Activated CD4-positive, alpha-beta T cell treated with anti-CD3 and anti-CD28 coated beads, Interleukin-2, amount 50 U/mL, for 24 hours (primary cell): ENCODE data around the gene EPHA6.
"Not testable (repeated sequence)": the region's sequence is repeated elsewhere in the genome, so short reads cannot be mapped to it uniquely, and the experiment has no call there.

Experiments
- DNase-seq, 2 donors: peaks; one replicate each; pipeline ENCODE4 v3.0.0-alpha.2; 2020; ENCODE audit warnings: low read depth in 1 of 2, low spot score in 1 of 2

The EPHA6 gene

DNA sequence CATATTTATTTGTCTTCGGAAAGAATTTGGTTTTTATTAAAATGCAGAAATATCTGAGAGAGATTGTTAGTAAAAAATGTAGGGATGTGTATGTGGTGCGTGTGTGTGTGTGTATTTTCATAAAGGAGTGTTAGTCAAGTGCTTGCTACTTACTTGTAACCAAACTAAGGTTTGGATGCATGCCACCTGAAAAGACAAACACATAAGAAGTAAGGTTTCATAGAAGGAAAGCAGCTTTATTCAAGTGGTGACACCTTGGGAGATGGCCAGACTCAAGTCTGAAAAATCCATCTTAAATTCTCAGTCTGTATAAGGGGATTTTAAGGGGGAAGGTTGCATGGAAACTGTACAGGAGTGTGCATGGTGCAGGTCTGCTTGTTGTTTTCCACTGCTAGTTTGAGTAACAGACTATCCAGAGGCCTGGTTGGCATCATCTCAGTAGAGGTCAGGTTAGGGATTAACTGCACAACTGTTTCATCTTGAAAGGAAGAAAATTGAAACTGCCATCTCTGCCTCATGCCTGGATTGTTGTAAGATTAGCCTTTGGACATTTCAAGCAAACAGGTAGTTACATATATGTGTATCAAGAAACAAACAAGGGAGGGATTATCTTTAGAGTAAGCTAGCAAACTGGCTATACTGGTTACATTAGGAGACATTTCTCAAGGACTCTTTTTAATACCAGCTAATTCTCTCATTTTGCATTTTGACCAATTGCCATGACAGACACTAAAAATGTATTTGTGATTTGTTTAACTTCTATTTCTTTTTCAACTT lies 196.7 kb downstream of the EPHA6 start:
- DNase-seq: no peak

DNA sequence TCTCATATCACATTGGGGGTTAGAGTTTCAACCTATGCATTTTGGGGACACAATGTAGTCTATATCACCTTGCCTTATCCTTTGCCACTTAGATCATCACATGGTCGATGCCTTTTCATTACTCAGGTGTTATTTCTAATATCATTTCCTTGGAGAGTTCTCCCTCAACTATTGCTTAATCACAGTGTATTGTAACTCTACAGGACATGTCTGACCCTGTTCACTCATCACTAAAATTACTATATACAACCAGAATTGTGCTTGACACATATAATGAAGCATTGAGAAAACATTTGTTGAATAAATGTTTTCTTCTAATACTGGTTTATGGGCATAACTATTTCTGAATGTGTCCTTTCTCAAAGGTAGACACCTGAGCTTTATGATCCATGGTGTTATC lies 207.4 kb downstream of the EPHA6 start:
- DNase-seq: no peak

DNA sequence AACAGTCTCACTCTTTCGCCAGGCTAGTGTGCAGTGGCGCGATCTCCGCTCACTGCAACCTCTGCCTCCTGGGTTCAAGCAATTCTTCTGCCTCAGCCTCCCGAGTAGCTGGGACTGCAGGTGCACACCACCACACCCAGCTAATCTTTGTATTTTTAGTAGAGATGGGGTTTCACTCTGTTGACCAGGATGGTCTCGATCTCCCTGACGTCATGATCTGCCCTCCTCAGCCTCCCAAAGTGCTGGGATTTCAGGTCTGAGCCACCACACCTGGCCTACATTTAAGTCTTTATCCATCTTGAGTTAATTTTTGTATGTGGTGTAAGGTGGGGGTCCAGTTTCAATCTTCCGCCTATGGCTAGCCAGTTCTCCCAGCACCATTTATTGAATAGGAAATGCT lies 211.2 kb downstream of the EPHA6 start:
- DNase-seq: not testable (repeated sequence)

DNA sequence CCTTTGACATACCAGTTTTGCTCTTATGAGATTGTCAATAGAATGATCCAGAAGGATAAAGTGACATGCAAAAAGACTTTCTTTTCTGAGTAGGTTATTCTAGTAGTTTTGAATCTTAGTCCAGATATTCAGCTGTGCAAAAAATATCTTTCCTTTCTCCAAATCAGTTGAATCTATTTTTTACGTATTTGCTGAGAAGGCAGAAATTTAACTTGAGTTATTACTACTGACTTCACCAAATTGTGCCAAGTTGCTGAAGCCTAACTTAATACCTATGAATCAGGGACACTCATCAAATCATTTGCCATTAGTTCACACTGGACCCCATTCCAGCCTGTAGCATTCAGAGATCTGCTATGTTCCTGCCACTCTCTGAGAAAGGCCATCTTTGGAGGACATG lies 215.6 kb downstream of the EPHA6 start:
- DNase-seq: no peak

DNA sequence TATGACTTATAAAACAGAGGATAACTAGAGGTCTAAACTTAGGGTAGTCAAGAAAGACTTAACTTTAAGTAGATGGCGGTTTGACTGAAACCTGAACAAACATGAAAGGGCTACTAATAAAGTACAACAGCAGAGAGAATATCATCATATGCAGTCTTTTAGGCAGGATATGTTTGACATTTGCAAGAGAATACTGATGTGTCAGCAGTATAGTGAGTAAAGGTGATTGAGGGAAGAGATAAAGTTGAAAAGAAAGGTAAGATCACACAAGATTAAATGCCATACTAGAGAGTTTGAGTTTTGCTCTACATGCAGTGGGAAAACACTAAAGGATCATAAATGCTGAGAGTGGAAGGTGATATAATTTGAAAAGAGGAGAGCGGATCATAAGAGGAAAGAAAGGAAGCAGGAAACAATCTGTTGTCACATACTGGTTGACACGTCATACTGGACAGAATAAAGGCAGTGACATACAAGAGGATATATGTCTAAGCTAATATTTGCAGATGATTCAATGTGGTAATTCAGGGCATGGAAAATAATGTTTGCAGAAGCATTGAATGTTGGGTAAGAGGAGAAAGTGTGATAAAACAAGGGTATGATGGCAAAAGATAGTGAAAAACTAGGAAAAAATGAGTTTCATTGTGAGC lies 223.0 kb downstream of the EPHA6 start:
- DNase-seq: no peak

DNA sequence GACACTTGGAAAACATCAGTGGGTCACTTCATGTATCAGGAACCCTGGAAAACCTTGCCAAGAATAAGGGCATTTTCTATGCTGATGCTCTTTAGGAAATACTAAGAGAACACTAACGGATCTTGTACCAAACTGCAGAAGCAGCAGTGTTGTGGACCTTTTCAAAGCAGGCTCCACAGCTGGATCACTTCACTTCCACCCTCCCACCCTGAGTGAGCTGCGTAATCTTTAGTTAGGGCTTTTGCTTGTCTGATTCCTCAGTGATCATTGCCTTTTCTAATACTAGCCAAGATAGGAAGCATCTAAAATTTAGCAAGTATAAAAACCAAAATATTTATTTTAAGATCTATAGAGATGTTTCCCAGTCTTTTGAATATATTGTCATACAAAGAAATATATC lies 229.0 kb downstream of the EPHA6 start:
- no peak for DNase-seq

DNA sequence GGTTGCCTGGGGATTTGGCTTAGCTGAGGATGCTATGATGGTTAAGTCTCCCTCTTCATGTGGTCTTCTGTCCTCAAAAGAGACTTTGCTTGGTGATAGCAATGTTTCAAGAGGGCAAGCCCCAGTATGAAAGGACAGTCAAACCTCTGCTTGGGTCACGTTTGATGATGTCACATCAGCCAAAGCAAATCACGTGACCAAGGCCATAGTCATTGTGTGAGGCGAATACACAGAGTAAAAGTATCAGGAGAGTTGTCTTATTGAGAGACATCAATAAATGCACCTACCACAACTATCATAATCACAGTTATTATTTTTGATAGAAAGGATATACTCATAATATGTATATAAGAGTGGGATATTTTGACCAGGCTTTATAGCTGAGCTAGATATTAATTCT lies 243.0 kb downstream of the EPHA6 start:
- DNase-seq: no peak

DNA sequence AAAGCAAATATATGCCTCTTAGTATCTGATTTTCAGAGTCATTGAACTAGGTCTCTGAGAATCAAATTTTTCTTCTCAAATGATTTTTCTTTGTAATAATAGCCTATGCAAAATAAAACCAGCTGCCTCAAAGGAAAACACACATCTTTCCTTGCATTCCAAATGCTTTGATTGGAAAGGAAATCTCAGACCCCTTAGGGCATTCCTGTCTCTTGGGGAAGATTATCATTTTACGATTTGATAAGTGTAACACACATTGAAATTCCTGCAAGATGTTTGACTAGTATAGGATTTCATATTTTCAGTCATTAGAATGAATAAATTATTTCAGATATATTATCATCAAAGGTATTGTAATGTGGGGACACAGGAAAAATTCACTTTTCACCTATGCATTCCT lies 244.8 kb downstream of the EPHA6 start:
- no peak for DNase-seq

DNA sequence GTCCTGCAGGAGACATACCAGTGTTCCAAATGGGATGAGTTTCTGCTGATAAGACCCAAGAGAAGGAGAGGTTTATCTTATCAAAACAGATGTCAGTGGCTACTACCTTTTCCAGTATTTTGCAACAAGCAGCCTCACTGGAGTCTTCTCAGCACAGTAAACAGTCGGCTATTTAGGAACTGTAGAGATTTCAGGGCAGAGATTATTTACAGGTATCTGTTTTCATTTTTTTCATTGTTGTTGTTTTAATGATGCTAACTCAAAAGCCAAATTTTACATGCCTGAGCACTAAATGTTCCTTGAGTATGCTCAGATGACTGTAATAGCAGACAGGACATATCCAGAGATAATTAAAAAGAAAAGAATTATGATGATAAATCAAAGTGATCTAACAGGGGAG lies 252.1 kb downstream of the EPHA6 start:
- DNase-seq: no peak

DNA sequence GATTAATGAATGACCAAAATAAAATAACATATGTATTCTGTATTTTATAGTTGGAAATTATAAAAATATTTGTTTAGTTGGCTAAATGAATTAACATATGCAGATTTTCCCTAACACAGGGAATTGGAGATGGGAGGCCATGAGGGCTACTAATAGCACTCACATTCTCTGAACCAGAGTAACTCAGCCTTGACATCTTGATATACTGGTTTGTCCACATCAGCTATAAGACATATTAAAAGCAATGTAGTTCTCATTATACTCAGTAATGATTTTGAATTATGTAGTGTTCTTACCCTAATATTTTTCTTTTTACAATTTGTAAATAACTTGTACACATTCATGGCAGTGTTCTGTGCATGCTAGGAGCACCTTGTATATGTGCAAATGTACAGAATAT lies 255.9 kb downstream of the EPHA6 start:
- DNase-seq: no peak

DNA sequence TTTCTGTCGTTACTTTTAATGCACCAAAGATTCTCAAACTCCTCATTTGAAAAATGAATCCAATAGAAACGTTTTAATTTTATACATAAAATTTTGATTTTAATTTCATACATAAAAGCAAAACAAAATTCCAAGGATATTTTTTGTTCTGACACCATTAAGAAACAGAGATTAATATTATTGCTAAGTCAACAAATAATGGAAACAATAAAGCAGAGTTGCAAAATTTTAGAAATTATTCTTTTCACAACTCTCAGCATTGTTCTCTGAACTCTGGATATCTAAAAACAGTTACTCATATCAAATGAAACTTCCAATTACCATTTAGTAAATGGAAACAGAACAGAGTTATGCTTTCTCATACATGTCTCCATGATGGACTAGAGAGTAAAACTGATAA lies 260.2 kb downstream of the EPHA6 start:
- no peak for DNase-seq

DNA sequence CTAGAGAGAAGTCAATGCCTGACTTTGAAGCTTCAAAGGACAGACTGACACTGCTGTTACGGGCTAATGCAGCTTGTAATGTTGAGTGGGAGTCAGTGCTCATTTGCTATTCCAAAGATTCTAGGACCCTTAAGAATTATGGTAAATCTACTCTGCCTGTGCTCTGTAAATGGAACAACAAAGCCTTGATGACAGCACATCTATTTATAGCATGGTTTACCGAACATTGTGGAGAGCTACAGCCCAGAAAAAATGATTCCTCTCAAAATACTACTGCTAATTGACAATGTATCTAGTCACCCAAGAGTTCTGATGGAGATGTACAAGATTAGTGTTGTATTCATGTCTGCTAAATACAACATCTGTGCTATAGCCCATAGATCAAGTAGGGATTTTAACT lies 262.3 kb downstream of the EPHA6 start:
- DNase-seq: no peak

DNA sequence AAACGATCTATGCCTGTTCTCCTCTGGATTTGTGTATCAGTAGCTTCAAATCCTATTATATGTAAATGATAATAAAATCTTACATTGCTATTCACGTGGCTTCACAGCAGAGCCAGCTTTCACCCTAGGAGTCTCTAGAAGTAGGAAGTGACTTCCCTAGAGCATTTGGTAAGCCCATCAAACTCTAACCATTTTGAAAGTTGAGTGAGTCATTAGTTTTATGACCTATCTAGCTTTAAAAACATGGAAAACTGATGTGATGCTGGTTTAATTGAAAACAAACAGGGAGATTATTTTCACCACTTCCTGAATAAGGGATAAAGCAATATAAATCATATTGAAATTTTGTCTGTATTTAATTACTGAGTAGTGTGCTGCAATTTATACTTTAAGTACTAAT lies 275.2 kb downstream of the EPHA6 start:
- DNase-seq: no peak

DNA sequence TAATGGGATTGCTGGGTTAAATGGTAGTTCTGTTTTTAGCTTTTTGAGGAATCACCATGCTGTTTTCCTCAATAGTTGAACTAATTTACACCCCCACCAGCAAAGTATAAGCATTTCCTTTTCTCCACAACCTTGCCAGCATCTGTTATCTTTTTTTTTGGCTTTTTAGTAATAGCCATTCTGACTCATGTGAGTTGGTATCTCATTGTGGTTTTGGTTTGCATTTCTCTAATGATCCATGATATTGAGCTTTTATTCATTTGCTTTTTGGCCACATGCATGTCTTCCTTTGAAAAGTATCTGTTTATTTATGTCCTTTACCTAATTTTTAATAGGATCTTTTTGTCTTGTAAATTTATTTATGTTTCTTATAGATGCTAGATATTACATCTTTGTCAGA lies 288.2 kb downstream of the EPHA6 start:
- DNase-seq: no peak

DNA sequence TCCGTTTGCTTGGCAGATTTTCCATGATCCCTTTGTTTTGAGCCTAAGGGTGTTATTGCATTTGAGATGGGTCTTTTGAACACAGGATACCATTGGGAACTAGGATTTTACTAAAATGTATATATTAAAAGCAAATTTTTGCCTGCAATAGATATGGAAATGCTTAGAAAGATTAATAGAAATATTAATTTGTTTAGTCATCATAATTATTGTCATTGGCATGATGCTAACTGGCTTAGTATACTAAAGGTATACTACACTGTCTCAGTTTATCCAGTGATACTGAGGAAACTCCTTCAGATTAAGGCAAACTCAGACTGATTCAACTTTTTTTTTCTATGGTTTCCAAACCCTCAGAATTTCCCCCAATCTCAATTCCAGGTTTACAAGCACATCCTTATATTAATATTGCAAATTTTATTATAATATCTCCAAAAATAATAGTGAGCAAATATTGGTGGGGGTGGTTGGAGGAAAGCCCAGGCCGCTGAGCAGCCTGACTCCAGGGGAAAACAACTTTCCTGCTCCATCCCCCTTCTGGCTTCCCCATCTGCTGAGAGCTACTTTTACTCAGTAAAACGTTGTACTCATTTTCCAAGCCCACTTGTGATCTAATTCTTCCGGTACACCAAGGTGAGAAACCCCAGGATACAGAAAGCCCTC lies 291.7 kb downstream of the EPHA6 start:
- no peak for DNase-seq

DNA sequence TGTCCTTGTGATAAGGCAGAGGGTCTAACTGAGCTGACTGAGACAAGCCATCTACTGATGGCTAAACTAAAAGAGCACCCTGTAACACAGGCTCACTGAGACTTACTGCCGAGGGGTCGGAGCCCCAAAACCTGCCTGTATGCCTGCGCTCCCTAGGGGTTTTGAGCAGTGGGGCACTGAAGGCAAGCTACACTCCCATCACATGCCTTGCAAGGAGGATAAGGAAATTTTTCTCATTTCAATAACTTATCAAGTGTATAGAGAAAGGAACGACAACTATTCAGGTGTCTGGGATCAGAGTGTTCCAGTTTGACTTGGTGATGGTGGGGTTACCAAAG lies 292.2 kb downstream of the EPHA6 start:
- DNase-seq: no peak

DNA sequence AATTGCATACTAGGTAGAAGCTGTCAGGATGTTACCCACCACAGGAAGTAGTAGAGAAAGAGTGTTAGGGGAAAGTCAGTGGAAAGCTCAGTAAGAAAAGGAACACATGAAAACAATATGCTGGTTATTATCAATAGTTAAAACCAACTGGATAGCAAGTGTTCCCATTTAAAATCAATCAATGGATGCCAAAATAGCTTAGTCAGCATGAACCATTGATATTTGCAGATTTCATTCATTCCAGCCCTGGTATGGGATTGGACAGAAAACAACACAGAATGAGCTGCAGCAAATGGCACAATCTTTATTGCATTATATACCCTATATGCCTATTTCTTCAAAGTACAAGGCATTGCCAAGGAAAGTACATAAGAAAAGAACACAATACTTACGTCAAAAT lies 293.7 kb downstream of the EPHA6 start:
- DNase-seq: no peak

DNA sequence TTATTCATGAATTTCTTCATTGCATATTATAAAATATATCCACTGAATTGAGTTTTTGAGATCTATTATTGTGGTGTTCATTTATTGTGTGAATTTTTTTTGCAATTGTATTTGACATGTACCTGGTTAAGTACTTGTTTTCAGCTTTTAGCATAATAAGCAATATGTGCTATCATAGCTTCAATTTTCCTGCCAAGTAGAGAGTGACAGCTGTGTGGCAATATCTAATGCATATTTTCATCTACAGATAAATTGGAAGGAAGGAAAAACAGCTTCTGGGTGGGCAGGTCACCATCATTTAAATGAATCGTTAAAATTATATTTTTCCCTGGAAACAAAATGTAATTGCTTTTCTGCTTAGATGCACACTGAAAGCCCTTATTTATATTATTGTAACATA lies 296.9 kb downstream of the EPHA6 start:
- no peak for DNase-seq

DNA sequence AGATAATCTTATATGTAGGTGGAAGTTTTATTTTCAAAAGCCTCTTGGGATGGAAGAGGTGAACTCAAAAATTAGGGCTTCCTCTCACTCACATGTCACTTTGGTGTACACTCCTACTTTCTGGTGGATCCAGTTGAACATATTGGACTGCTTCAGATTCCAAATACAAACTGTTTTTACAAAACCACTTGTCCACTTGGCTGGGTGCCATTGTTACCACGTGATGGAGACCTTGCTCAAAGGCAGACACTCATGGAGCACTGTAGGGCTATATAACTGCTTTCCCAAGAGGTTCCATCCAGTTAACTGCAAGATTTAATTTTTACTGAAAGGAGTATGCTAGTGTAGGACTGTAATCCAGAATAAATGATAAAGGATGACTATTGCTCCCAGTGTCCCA lies 307.0 kb downstream of the EPHA6 start:
- no peak for DNase-seq

DNA sequence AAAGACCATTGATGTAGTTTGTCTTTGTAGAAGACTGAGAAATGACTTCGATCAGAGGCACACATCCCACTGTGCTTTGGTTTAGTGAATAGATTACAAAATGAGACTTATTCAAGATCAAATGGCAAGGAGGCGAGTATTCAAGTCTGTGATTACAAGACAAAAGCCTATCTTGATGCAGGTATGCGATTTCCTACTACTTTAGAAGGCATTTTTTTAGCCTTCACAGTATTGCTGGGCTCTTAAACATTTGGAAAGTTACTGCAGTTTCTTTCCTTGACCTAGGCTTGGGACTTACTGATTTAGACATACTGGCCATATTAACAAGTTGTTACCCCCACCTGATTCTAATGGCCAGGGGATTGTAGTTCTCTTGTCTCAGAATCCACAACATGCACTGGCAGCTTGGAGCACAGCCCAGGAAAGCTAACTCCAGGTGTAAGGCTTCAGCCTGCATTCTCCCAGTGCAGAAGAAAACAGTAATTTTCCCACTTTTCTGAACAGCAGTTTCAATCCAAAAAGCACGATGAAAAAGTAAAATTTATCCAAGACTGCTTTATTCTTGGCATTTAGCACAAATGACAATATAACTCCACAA lies 311.6 kb downstream of the EPHA6 start:
- no peak for DNase-seq

DNA sequence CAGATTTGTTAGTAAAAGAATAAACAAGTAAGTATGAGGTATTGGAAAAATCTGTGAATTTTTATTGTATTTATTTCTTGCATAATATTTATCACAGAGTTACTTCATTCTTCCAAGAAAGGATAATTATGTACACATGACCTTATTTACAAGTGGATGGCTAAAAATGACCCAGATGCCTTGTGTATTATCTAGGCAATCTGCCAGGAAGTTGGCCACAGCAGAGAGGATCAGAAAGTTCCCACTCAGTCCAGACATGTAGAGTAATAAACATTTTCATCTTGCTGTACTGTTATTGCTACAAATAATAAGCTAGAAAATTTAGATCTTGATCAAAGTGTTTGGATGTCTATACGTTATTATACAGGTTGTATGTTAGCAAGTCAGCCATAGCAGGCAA lies 317.1 kb downstream of the EPHA6 start:
- DNase-seq: no peak

DNA sequence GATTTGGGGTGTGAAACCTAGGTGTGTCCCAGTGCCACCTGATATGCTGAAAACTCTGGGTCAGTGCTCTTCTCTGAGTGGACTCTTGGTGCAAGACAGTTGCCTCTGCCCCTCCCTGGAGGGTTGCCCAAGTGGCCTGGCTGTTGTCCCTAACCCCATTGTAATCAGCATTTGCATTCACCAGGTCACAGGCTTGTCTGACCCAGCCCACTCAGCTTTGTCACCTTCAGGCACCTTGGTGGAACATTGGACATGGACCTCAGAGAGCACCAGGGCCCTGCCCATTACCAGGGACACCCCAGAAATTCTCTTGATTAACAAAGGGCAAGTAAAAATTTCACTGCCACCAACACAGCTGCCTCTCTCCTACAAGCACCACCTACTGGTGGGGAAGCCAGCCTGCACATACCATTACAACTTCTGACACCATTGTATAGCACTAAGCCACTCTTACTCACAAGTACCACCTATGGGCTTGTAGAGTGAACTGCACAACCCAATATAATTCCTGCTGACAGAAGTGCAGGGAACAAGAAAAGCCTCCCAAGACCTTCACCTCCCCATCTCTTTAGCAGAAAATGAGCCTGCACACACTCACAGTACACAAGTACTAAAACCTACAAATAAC lies 324.6 kb downstream of the EPHA6 start:
- no peak for DNase-seq
